K562 (cell line): ENCODE results near the gene UBE2O. TPM values are rescaled to one million over a fixed set of nuclear protein-coding genes. Genes with fewer than 3 reads are reported as not detected.

Source experiments
- CEBPB ChIP-seq: fragments of 450-650 bp; IDR thresholded peaks from 2 replicates; pipeline ENCODE4 v1.6.1; 2016; ENCODE audit warnings: missing genetic modification characterization, missing compliant biosample characterization
- CREB1 ChIP-seq, 2 experiments: sonication (generic) in 1 of 2; formaldehyde crosslinking in 1 of 2; IDR thresholded peaks; 2 replicates each; pipeline versions ENCODE4 v1.6.1 to v1.8.0; 2012 to 2022; ENCODE audit warnings: inconsistent platforms in 1 of 2, mild to moderate bottlenecking in 1 of 2, missing genetic modification reagents in 1 of 2, moderate library complexity in 1 of 2
- CXXC5 ChIP-seq: fragments of 250-450 bp; sonication (Bioruptor Pico); IDR thresholded peaks from 2 replicates; pipeline ENCODE4 v1.8.0; 2022; ENCODE audit warnings: inconsistent platforms, mild to moderate bottlenecking, moderate library complexity
- EP400 ChIP-seq: fragments of 450-650 bp; IDR thresholded peaks from 2 replicates; pipeline ENCODE4 v1.6.1; 2017; ENCODE audit warnings: antibody characterized with exemption, mild to moderate bottlenecking, moderate library complexity
- FOXK2 ChIP-seq, 2 experiments: fragments of 450-650 bp; IDR thresholded peaks in 1 of 2; conservative IDR thresholded peaks in 1 of 2; 2 replicates each; pipeline ENCODE4 v1.6.1; 2016; ENCODE audit warnings: low read depth in 2 of 2, mild to moderate bottlenecking in 1 of 2
- HDAC1 ChIP-seq, 2 experiments: fragments of 450-650 bp; IDR thresholded peaks; 2 replicates each; pipeline ENCODE4 v1.6.1; 2016 to 2017; ENCODE audit warnings: inconsistent platforms in 1 of 2, mild to moderate bottlenecking in 1 of 2, moderate library complexity in 1 of 2
- MAFK ChIP-seq: IDR thresholded peaks from 2 replicates; pipeline ENCODE4 v1.6.1; 2011; ENCODE audit warnings: low read length, improper control_type of control experiment
- MTA1 ChIP-seq: fragments of 450-650 bp; IDR thresholded peaks from 2 replicates; pipeline ENCODE4 v1.6.1; 2017; ENCODE audit warnings: borderline replicate concordance
- POLR2AphosphoS5 ChIP-seq: IDR thresholded peaks from 2 replicates; pipeline ENCODE4 v1.6.1; 2011; ENCODE audit warnings: mild to moderate bottlenecking, low read depth, low read length, moderate library complexity; ENCODE audit not compliant: control insufficient read depth, insufficient read depth
- PPARD ChIP-seq: fragments of 250-450 bp; sonication (Bioruptor Pico); IDR thresholded peaks from 2 replicates; pipeline ENCODE4 v1.8.0; 2022; ENCODE audit warnings: inconsistent platforms, mild to moderate bottlenecking, moderate library complexity
- RERE ChIP-seq: sonication (generic); formaldehyde crosslinking; IDR thresholded peaks from 2 replicates; pipeline ENCODE4 v1.8.0; 2023; ENCODE audit warnings: missing genetic modification reagents, mild to moderate bottlenecking, borderline replicate concordance
- SMAD4 ChIP-seq: fragments of 250-450 bp; sonication (Bioruptor Pico); conservative IDR thresholded peaks from 2 replicates; pipeline ENCODE4 v1.8.0; 2021; ENCODE audit warnings: inconsistent platforms, mild to moderate bottlenecking, moderate library complexity
- TFAP4 ChIP-seq: sonication (generic); formaldehyde crosslinking; IDR thresholded peaks from 2 replicates; pipeline ENCODE4 v1.8.0; 2022; ENCODE audit warnings: missing genetic modification reagents, mild to moderate bottlenecking, moderate library complexity, borderline replicate concordance
- ZBTB2 ChIP-seq: fragments of 450-650 bp; IDR thresholded peaks from 2 replicates; pipeline ENCODE4 v1.6.1; 2016; ENCODE audit warnings: antibody characterized with exemption
- ZNF217 ChIP-seq: sonication (generic); formaldehyde crosslinking; IDR thresholded peaks from 2 replicates; pipeline ENCODE4 v1.8.0; 2022; ENCODE audit warnings: mild to moderate bottlenecking, missing genetic modification reagents
- ZNF507 ChIP-seq: conservative IDR thresholded peaks from 2 replicates; pipeline ENCODE4 v1.6.1; 2017; ENCODE audit warnings: missing genetic modification characterization, missing compliant biosample characterization
- ZNF511 ChIP-seq: sonication (generic); formaldehyde crosslinking; IDR thresholded peaks from 2 replicates; pipeline ENCODE4 v1.8.0; 2022; ENCODE audit warnings: mild to moderate bottlenecking, missing genetic modification reagents
- ZNF764 ChIP-seq: fragments of 250-450 bp; sonication (Bioruptor Pico); IDR thresholded peaks from 2 replicates; pipeline ENCODE4 v1.4.0; 2020; ENCODE audit warnings: low read depth, mild to moderate bottlenecking, moderate library complexity
- ZNF77 ChIP-seq: fragments of 250-450 bp; sonication (Bioruptor Pico); IDR thresholded peaks from 2 replicates; pipeline ENCODE4 v1.5.0; 2020
- polyA plus RNA-seq, 8 experiments: library from polyadenylated mRNA; depleted of rRNA in 4 of 8; stranded (reverse) in 5 of 8; unstranded in 3 of 8; fragments of >200 nt; fragmentation: Nextera tagmentation in 2 of 8; fragmentation: Illumina TruSeq in 1 of 8; extraction: Ambion mirVana in 2 of 8; extraction: Trizol in 1 of 8; gene quantifications; 2 replicates each; pipeline versions ENCODE4 v1.2.1 to v1.2.3, GENCODE V29; 2011 to 2014; ENCODE audit warnings: inconsistent platforms in 1 of 8, missing spikeins in 1 of 8
- total RNA-seq, 7 experiments: library from RNA; depleted of rRNA in 6 of 7; stranded (reverse); fragments of >200 nt in 6 of 7; fragmentation: Illumina TruSeq in 2 of 7; extraction: Trizol in 2 of 7; gene quantifications; 2 replicates each; pipeline versions ENCODE4 v1.2.1 to v1.2.3, GENCODE V29; 2011 to 2021; ENCODE audit warnings: low replicate concordance in 1 of 7

UBE2O gene
- total and polyA plus RNA-seq, 9 of the 15 experiments (the other 6 are each of a cell fraction or from before 2014, with no cell fraction given): 1.6 to 39.7 (median 13.3) TPM

- TF ChIP-seq MTA1 (no peak), SMAD4 (peak; percentile 30; the same call in 1 of the 2 replicates), MAFK (peak; percentile 93), FOXK2 (conservative IDR thresholded peaks at IDR 0.05 in 1 of 2, IDR thresholded peaks at IDR 0.05 in 1 of 2; ENCODE audit: low read depth in 2 of 2) (peak; percentile 26 to 46; a peak in 2 of 4 replicates), EP400 (peak; percentile 42; the same call in 1 of the 2 replicates), ZNF77 (CRISPR knock-in tag) (no peak), CREB1 (IDR thresholded peaks at IDR 0.05) (no peak), CREB1 (CRISPR knock-in tag; IDR thresholded peaks at IDR 0.05) (no peak), ZNF511 (CRISPR knock-in tag) (no peak), POLR2AphosphoS5 (no peak), ZNF507 (tag) (no peak), PPARD (CRISPR knock-in tag) (no peak), CXXC5 (CRISPR knock-in tag) (peak; percentile 38; the same call in 1 of the 2 replicates), ZNF217 (CRISPR knock-in tag) (no peak), ZBTB2 (0 out of 2 replicates have a peak, but pooled peaks have one; percentile 26), HDAC1 (IDR thresholded peaks at IDR 0.05) (peak in 1 of 2 experiments; percentile 31; a peak in 1 of 4 replicates), ZNF764 (no peak), CEBPB (tag) (peak; percentile 17; the same call in 1 of the 2 replicates), RERE (CRISPR knock-in tag) (no peak), TFAP4 (0 out of 2 replicates have a peak, but pooled peaks have one; percentile 10)
These were observed 6.3 kb downstream of the UBE2O start (continued) for GRCh38 chr17:76446449-76447231.
